ENCODE data around the gene CCDC134. TPM values are rescaled to one million over a fixed set of nuclear protein-coding genes. Genes with fewer than 3 reads are reported as not detected.
A peak's percentile ranks its signal among the peaks of the same experiment; 100 is the strongest.

Gene CCDC134
- total RNA-seq, 2 experiments from 2014 or later: 14.4 to 15.8 TPM

GRCh38 chr22:41841085-41841712, 40.7 kb downstream of the CCDC134 start:
- Mint-ChIP-seq H3K27me3 (no peaks in the 10 kb centered on the region), H3K27ac (no peak overlapping the region), H3K9me3 (no peaks in the 10 kb centered on the region), H3K36me3 (peaks cover 41% of the 10 kb centered on the region), H3K4me3 (no peak overlapping the region), H3K4me1 (peaks cover 49% of the 10 kb centered on the region)
- DNase-seq: no peak

DNA sequence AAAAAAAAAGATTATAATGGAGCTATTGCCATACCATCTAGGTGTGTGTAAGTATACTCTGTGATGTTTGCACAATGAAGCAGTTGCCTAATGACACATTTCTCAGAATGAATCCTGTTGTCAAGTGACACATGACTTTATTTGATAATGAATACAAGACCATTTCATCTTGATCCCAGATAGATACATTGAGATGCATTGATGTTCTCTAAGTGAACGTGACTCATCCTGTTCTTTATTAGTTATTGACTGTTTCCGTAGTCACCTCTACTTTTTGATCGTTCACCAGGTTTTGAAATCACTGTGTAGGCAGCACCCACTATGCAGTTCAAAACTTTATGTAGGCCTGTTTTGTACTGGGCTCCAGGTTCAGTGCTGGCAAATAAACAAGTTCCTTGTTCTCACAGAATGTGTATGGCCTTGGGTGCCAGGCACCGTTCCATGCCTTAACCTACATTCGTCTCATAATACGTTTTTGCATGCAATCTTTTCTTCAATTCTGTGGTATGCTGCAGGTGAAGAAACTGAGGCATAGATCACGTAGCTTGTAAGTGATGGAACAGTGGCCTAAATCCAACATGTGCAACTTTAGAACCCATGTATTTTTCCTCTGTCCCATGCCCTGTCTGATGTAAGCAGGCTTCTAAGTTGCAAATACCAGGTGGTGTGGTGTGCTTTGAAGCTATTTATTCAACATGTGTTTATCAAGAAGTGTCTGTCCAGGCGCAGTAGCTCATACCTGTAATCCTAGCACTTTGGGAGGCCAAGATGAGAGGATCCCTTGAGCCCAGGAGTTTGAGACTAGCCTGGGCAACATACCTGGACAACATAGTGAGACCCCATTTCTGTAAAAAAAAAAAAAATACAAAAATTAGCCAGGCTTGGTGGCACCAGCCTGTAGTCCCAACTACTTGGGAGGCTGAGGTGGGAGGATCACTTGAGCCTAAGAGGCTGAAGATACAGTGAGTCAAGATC, 42.8 kb downstream of the CCDC134 start:
- H3K9me3 Mint-ChIP-seq: no peaks in the 10 kb centered on the region
- H3K4me1 Mint-ChIP-seq: peaks cover 44% of the 10 kb centered on the region
- no peaks in the 10 kb centered on the region for H3K27me3 Mint-ChIP-seq
- H3K4me3 Mint-ChIP-seq: no peak overlapping the region
- no peak for DNase-seq
- H3K27ac Mint-ChIP-seq: peak overlapping the region; percentile 38
- peaks cover 24% of the 10 kb centered on the region for H3K36me3 Mint-ChIP-seq

GRCh38 chr22:41844036-41844435, 43.6 kb downstream of the CCDC134 start:
- no peak for DNase-seq
- Mint-ChIP-seq H3K27me3 (no peaks in the 10 kb centered on the region), H3K36me3 (peaks cover 18% of the 10 kb centered on the region), H3K4me3 (no peak overlapping the region), H3K9me3 (no peaks in the 10 kb centered on the region), H3K27ac (no peak overlapping the region), H3K4me1 (peaks cover 47% of the 10 kb centered on the region)

DNA sequence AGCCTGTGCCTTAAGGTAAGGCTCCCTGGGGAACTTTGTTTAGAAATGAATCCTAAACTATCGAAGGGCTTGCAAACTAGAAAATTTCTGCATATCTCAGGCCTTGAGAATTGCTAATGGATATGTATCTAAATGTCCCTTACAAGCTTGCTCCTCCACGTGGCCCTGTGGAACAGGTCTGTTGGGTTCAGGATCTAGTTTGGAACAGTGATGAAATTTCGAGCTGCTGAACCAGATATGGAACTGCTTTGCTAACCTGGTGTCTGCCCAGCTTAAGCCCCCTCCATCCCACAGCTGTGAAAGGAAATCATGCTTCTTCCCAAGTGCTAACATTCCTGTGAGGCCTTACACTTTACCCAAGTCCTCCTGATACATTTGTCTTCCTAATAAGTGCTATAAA, 44.0 kb downstream of the CCDC134 start:
- Mint-ChIP-seq H3K36me3 (peaks cover 14% of the 10 kb centered on the region), H3K4me3 (no peak overlapping the region), H3K4me1 (peaks cover 46% of the 10 kb centered on the region), H3K27me3 (no peaks in the 10 kb centered on the region), H3K9me3 (no peaks in the 10 kb centered on the region), H3K27ac (no peak overlapping the region)
- DNase-seq: no peak

DNA sequence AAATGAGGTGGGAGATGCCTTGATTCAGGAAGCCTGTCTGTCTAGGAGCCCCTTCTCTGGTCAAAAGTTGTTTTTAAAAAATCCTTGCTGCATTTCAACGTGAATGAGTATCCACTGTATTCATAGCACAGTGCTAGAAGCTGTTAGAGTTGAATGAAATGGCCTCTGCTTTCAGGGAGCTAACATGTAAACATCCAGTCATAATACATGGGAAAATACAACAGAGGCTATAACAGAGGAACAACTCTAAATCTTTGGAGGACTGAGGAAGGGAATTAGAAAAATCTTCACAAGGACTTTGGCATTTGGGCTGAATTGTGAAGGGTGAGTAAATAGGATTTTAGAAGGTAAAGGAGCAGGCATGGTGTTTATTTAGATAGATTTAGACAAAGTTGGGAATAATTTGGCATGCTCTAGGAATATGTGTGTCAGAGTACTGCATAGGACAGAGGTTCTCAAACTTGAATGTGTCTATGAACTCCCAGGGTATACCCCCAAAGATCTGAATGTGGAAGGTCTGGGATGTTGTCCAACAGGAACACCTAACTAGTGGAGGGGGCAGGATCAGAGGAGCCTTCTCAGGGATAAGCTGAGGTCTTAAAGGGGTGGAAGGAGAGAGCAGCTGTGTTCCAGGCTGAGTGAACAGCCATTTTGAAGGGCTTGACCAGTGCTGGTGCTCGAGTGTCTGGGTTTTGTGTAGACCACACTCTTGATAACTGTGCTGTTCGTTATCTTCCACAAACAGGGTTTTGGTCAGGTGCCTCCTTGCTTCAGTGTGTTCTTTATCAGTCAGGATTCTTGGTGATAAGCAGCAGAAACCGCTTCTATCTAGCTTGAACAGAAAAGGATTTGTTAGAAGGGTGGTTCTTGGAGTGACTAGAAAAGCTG, 45.1 kb downstream of the CCDC134 start:
- Mint-ChIP-seq H3K4me3 (no peak overlapping the region), H3K4me1 (peaks cover 42% of the 10 kb centered on the region), H3K36me3 (peaks cover 7% of the 10 kb centered on the region), H3K27ac (no peak overlapping the region), H3K27me3 (no peaks in the 10 kb centered on the region), H3K9me3 (no peaks in the 10 kb centered on the region)
- no peak for DNase-seq

DNA sequence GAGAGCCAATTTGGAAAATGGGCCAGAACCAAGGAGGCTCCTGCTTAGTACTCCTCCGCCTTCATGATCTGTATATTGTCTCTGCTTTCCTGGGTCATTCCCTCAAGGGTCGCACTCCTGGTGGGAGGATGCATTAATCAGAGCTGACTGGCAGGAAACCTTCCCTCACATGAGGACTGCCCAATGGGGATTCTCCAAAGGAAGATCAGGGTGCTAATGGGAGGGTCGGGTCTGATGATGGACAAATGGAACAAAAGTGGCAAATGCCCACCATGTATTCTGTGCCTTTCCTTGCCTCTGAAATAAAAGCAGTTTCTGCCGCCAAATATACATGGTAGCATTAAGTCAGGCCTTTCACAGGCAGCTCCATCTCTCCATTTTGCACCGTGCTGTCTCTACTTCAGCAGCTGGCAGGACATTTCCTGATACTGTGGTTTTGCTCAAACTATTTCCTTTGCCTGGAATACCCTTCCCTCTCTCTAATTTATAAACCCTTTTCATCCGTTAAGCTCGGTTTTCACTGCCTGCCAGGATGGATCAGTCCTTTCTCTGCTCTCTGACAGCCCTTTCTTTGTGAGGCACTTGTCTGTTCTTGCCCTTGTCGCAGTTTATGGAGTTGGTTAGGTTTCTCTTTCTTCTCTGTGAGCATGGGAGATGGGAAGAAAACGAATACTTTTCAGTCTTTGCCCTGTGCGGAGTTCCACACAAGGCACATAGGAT, 45.9 kb downstream of the CCDC134 start:
- no peak for DNase-seq
- Mint-ChIP-seq H3K9me3 (no peaks in the 10 kb centered on the region), H3K27me3 (no peaks in the 10 kb centered on the region), H3K36me3 (peaks cover 4% of the 10 kb centered on the region), H3K4me1 (peaks cover 41% of the 10 kb centered on the region), H3K27ac (no peak overlapping the region), H3K4me3 (no peak overlapping the region)

DNA sequence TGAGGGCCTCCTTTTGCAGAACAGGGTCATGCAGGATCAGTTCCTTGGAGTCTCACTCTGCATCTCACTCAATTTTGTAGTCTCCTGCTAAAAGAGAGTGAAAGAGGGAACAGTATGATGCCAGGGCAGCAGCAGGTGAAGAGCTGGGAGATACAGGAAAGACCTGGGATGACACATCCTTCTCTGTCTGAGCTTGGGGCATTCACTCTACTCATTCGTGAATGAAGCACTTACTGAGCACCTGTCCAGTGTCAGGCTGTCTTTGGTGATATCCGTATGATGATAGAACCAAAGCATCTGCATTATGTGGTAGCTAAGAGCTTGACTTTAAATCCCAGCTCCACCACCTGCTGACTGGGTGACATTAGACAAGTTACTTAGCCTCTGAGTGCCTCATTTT, 46.8 kb downstream of the CCDC134 start:
- Mint-ChIP-seq H3K36me3 (peaks cover 6% of the 10 kb centered on the region), H3K4me1 (peaks cover 40% of the 10 kb centered on the region), H3K27me3 (no peaks in the 10 kb centered on the region), H3K9me3 (no peaks in the 10 kb centered on the region), H3K4me3 (no peak overlapping the region), H3K27ac (peak overlapping the region; percentile 10)
- DNase-seq: no peak

DNA sequence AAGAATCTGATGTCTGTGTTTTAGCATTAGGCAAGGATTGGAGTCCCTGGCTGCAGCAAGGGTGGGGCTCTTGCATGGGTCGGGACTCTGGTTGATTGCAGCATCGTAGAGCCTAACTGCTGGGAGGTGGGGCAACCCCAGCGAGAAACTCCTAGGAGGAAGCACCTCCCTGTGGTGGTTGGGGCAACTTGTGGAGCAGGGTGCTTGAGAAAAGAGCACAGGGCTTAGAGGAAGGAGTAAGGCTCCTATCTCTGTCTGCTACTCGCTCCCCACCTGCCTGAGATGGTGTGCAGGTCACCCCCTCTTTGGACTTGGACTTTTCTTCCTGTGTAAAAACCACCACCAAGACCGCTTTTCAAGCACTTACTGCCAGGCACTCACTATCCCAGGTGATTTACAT, 48.0 kb downstream of the CCDC134 start:
- Mint-ChIP-seq H3K4me1 (peaks cover 39% of the 10 kb centered on the region), H3K27me3 (no peaks in the 10 kb centered on the region), H3K9me3 (no peaks in the 10 kb centered on the region), H3K27ac (no peak overlapping the region), H3K36me3 (peaks cover 10% of the 10 kb centered on the region), H3K4me3 (no peak overlapping the region)
- DNase-seq: no peak

GRCh38 chr22:41856469-41856868, 56.0 kb downstream of the CCDC134 start:
- DNase-seq: no peak
- no peaks in the 10 kb centered on the region for H3K27me3 Mint-ChIP-seq
- peaks cover 25% of the 10 kb centered on the region for H3K36me3 Mint-ChIP-seq
- H3K27ac Mint-ChIP-seq: peak overlapping the region; percentile 90
- peaks cover 2% of the 10 kb centered on the region for H3K9me3 Mint-ChIP-seq
- H3K4me1 Mint-ChIP-seq: peaks cover 60% of the 10 kb centered on the region
- no peak overlapping the region for H3K4me3 Mint-ChIP-seq

DNA sequence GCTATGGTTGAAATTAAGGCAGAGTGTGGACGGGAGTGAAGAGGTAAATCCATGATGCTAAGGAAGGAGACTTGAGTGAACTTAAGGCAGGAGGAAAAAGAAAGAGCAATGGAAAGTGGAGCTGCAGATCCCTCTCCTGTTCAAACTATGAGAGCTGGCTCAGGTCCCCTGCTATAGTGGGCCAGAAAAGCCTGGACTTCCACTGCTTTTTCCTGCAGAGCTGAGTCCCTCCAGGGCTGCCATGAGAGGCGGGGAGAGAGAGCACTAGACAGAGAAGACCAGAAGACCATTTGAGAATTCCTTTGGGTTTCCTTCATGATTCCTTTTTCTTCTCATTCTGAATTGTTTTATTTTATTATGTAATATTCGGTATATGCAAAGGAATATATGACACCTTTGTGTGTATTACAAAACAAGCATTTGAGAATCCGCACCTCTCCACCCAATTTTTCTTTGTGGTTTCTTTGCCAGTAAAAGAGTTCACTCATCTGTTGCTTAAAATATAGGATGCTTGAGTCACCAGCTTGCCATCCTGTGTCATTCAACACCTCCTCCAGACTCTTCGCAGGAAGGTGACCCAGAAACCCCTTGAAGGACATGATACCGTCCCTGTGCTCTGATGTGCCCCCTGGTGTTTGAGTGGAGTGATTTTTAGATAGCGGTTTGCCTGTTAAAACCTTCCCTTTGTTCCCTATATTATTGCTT, 56.8 kb downstream of the CCDC134 start:
- Mint-ChIP-seq H3K36me3 (peaks cover 23% of the 10 kb centered on the region), H3K9me3 (peaks cover 2% of the 10 kb centered on the region), H3K27me3 (no peaks in the 10 kb centered on the region), H3K4me1 (peaks cover 61% of the 10 kb centered on the region), H3K27ac (peak overlapping the region; percentile 90), H3K4me3 (peak overlapping the region; percentile 9)
- peak; percentile 78 for DNase-seq

- peak overlapping the region; percentile 90 for H3K27ac Mint-ChIP-seq
- DNase-seq: no peak
- H3K36me3 Mint-ChIP-seq: peaks cover 21% of the 10 kb centered on the region
- H3K4me3 Mint-ChIP-seq: peak overlapping the region; percentile 1
- peaks cover 2% of the 10 kb centered on the region for H3K9me3 Mint-ChIP-seq
- H3K4me1 Mint-ChIP-seq: peaks cover 64% of the 10 kb centered on the region
- no peaks in the 10 kb centered on the region for H3K27me3 Mint-ChIP-seq
Observed at GRCh38 chr22:41857860-41858199, 57.4 kb downstream of the CCDC134 start.

GRCh38 chr22:41862160-41862529, 61.7 kb downstream of the CCDC134 start:
- peaks cover 67% of the 10 kb centered on the region for H3K4me1 Mint-ChIP-seq
- peaks cover 2% of the 10 kb centered on the region for H3K9me3 Mint-ChIP-seq
- peak overlapping the region; percentile 73 for H3K4me3 Mint-ChIP-seq
- DNase-seq: peak; percentile 51
- no peaks in the 10 kb centered on the region for H3K27me3 Mint-ChIP-seq
- H3K27ac Mint-ChIP-seq: peak overlapping the region; percentile 99
- peaks cover 34% of the 10 kb centered on the region for H3K36me3 Mint-ChIP-seq

GRCh38 chr22:41862530-41863266, 62.2 kb downstream of the CCDC134 start:
- H3K27ac Mint-ChIP-seq: peak overlapping the region; percentile 99
- peak overlapping the region; percentile 73 for H3K4me3 Mint-ChIP-seq
- DNase-seq: peak; percentile 73
- H3K36me3 Mint-ChIP-seq: peaks cover 34% of the 10 kb centered on the region
- H3K4me1 Mint-ChIP-seq: peaks cover 63% of the 10 kb centered on the region
- H3K27me3 Mint-ChIP-seq: no peaks in the 10 kb centered on the region
- peaks cover 2% of the 10 kb centered on the region for H3K9me3 Mint-ChIP-seq
